Measurements from ENCODE around the gene FKBP2. TPM values are rescaled to one million over a fixed set of nuclear protein-coding genes. Genes with fewer than 3 reads are reported as not detected.

Gene FKBP2
- total RNA-seq, 1 experiment from 2014 or later, result 57.2 TPM

DNA sequence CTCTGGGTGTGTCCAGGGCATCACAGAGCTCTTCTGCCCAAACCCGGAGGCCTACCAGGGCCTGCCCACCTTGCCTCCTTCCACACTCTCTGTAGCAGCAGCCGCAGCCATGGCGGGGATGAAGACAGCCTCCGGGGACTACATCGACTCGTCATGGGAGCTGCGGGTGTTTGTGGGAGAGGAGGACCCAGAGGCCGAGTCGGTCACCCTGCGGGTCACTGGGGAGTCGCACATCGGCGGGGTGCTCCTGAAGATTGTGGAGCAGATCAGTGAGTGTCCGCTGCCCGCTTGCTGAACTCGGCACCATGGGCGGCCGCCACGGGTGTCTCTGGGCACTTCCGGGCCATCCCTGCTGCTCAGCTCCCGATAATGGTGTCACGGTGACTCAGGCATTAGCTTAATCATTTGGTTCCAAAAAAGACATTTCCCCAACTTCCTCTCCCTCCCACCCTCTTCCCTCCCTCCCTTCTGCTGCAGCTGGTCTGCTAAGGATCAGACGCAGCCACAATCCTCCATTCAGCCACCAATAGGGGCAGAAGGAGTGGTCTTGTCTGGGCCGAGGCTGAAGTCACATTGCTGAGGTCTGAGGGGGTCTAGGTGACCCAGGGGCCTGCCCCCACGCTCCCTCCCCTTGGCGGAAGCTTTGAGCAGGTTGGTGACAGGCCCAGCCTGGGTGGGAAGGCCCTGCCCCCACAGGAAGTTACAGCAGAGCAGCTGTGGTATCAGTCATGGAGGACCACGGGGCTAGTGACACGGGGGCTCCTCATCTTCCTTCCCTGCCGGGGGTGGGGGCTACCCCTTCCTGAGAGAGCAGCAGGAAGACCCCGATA, 33.4 kb upstream of the FKBP2 start:
- Mint-ChIP-seq H3K4me1 (peaks cover 6% of the 10 kb centered on the region), H3K9me3 (no peaks in the 10 kb centered on the region), H3K27me3 (ENCODE audit: low read depth) (no peaks in the 10 kb centered on the region), H3K4me3 (no peak overlapping the region), H3K36me3 (peaks cover 25% of the 10 kb centered on the region), H3K27ac (no peak overlapping the region)
- ATAC-seq, result no peak
- DNase-seq (ENCODE audit: low spot score), result no peak
- ChIA-PET POLR2A (interaction anchor here (1.5 kb wide), 1 partner anchor 12 kb away, joined by 4 read pairs; no protein-coding TSS in a partner anchor), CTCF (interaction anchor here (0.6 to 5.4 kb wide), 10 partner anchors 9 to 556 kb away, joined by 3 to 76 read pairs (median 5); partner anchors contain the start of genes FLRT1, NUDT22, PLCB3 and STIP1)
- TF ChIP-seq, protein P1, sequence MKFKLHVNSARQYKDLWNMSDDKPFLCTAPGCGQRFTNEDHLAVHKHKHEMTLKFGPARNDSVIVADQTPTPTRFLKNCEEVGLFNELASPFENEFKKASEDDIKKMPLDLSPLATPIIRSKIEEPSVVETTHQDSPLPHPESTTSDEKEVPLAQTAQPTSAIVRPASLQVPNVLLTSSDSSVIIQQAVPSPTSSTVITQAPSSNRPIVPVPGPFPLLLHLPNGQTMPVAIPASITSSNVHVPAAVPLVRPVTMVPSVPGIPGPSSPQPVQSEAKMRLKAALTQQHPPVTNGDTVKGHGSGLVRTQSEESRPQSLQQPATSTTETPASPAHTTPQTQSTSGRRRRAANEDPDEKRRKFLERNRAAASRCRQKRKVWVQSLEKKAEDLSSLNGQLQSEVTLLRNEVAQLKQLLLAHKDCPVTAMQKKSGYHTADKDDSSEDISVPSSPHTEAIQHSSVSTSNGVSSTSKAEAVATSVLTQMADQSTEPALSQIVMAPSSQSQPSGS (CRISPR knock-in tag; IDR thresholded peaks at IDR 0.05; ENCODE audit: borderline replicate concordance, low read depth), result no peak

DNA sequence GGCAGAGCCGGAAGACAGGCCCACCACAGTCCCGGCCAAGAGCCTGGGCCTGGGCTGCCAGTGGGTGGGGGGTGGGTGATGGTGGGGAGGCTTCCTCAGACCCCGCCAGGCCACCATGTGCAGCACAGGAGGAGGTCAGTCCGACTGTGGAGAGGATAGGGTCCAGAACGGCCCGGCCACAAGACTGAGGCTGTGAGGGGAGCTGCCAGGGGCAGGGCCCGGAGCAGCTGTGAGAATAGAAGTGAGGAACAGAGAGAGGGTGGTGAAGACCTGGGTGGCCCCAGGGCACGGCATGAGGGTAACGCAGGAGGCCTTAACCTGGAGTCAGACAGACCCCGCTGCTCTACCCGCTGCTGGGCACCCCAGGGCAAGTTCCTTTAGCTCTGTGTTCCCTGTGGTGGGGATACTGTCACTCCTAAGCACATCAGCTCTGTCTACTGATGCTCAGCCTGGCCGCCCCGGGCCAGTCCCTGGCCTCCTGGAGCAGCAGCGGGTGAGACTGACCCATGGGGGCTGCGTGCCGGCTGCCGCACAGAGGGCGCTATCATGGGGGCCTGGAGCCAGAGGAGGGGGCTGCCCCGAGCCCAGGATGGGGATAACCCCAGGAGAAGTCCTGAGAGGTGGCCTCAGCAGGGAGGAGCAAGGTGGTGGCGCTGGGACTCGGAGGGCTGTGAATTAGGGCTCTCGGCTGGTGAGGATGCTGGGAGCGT, 32.7 kb upstream of the FKBP2 start:
- Mint-ChIP-seq H3K9me3 (no peaks in the 10 kb centered on the region), H3K36me3 (peaks cover 18% of the 10 kb centered on the region), H3K27me3 (ENCODE audit: low read depth) (no peaks in the 10 kb centered on the region), H3K27ac (no peak overlapping the region), H3K4me1 (peaks cover 6% of the 10 kb centered on the region), H3K4me3 (no peak overlapping the region)
- POLR2A ChIA-PET, result interaction anchor here (1.5 kb wide), 1 partner anchor 11 kb away, joined by 4 read pairs; no protein-coding TSS in a partner anchor
- ATAC-seq (no peak), DNase-seq (ENCODE audit: low spot score) (no peak)
- TF ChIP-seq ZNF121 (CRISPR knock-in tag; IDR thresholded peaks at IDR 0.05) (no peak), JAZF1 (CRISPR knock-in tag; IDR thresholded peaks at IDR 0.05) (no peak), TEAD1 (CRISPR knock-in tag; IDR thresholded peaks at IDR 0.05) (no peak), EMX1 (CRISPR knock-in tag; IDR thresholded peaks at IDR 0.05) (no peak), ZNF219 (CRISPR knock-in tag; IDR thresholded peaks at IDR 0.05; ENCODE audit: borderline replicate concordance) (no peak), FOXK1 (CRISPR knock-in tag; IDR thresholded peaks at IDR 0.05) (no peak), SMAD4 (CRISPR knock-in tag; IDR thresholded peaks at IDR 0.05) (no peak), NR3C1 (CRISPR knock-in tag; conservative IDR thresholded peaks at IDR 0.05; ENCODE audit: low read depth) (no peak), CREM (CRISPR knock-in tag; IDR thresholded peaks at IDR 0.05) (no peak)
- TF ChIP-seq, protein P2, sequence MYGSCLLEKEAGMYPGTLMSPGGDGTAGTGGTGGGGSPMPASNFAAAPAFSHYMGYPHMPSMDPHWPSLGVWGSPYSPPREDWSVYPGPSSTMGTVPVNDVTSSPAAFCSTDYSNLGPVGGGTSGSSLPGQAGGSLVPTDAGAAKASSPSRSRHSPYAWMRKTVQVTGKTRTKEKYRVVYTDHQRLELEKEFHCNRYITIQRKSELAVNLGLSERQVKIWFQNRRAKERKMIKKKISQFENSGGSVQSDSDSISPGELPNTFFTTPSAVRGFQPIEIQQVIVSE (CRISPR knock-in tag; IDR thresholded peaks at IDR 0.05; ENCODE audit: borderline replicate concordance), result no peak
- TF ChIP-seq, protein P3, sequence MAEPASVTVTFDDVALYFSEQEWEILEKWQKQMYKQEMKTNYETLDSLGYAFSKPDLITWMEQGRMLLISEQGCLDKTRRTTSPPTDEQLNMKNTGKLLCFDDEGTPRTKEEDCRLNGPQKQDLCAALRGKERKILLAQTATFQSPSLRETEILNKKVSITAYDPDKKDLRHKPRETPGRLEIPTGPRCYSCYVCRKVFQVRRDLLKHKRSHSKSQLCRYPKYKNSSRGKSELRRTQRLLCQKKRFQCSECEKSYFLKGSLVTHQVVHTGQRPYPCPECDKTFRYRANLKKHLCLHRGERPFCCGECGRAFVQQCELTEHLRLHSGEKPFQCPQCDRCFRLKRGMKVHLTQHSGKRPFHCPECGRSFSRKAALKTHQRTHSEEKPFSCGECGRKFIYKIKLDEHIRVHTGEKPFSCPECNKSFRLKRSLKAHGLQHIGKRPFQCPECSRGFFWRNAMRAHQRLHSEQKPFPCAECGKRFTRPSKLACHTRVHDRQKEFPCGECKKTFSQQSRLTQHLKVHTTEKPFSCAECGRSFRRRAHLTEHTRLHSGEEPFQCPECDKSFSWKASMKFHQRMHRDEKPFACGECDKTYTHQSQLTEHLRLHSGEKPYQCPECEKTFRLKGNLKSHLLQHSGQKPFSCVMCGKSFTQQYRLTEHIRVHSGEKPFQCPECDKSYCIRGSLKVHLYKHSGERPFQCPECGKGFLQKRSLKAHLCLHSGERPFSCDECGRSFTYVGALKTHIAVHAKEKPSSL (CRISPR knock-in tag; conservative IDR thresholded peaks at IDR 0.05), result no peak
- TF ChIP-seq, protein P4, sequence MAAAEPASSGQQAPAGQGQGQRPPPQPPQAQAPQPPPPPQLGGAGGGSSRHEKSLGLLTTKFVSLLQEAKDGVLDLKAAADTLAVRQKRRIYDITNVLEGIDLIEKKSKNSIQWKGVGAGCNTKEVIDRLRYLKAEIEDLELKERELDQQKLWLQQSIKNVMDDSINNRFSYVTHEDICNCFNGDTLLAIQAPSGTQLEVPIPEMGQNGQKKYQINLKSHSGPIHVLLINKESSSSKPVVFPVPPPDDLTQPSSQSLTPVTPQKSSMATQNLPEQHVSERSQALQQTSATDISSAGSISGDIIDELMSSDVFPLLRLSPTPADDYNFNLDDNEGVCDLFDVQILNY (CRISPR knock-in tag; IDR thresholded peaks at IDR 0.05), result no peak
- TF ChIP-seq, protein P1 (CRISPR knock-in tag; IDR thresholded peaks at IDR 0.05; ENCODE audit: borderline replicate concordance, low read depth), result no peak
- TF ChIP-seq, protein P5, sequence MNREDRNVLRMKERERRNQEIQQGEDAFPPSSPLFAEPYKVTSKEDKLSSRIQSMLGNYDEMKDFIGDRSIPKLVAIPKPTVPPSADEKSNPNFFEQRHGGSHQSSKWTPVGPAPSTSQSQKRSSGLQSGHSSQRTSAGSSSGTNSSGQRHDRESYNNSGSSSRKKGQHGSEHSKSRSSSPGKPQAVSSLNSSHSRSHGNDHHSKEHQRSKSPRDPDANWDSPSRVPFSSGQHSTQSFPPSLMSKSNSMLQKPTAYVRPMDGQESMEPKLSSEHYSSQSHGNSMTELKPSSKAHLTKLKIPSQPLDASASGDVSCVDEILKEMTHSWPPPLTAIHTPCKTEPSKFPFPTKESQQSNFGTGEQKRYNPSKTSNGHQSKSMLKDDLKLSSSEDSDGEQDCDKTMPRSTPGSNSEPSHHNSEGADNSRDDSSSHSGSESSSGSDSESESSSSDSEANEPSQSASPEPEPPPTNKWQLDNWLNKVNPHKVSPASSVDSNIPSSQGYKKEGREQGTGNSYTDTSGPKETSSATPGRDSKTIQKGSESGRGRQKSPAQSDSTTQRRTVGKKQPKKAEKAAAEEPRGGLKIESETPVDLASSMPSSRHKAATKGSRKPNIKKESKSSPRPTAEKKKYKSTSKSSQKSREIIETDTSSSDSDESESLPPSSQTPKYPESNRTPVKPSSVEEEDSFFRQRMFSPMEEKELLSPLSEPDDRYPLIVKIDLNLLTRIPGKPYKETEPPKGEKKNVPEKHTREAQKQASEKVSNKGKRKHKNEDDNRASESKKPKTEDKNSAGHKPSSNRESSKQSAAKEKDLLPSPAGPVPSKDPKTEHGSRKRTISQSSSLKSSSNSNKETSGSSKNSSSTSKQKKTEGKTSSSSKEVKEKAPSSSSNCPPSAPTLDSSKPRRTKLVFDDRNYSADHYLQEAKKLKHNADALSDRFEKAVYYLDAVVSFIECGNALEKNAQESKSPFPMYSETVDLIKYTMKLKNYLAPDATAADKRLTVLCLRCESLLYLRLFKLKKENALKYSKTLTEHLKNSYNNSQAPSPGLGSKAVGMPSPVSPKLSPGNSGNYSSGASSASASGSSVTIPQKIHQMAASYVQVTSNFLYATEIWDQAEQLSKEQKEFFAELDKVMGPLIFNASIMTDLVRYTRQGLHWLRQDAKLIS (CRISPR knock-in tag; IDR thresholded peaks at IDR 0.05; ENCODE audit: borderline replicate concordance), result no peak
- TF ChIP-seq, protein P6, sequence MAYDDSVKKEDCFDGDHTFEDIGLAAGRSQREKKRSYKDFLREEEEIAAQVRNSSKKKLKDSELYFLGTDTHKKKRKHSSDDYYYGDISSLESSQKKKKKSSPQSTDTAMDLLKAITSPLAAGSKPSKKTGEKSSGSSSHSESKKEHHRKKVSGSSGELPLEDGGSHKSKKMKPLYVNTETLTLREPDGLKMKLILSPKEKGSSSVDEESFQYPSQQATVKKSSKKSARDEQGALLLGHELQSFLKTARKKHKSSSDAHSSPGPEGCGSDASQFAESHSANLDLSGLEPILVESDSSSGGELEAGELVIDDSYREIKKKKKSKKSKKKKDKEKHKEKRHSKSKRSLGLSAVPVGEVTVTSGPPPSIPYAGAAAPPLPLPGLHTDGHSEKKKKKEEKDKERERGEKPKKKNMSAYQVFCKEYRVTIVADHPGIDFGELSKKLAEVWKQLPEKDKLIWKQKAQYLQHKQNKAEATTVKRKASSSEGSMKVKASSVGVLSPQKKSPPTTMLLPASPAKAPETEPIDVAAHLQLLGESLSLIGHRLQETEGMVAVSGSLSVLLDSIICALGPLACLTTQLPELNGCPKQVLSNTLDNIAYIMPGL (CRISPR knock-in tag; IDR thresholded peaks at IDR 0.05), result no peak
- TF ChIP-seq, protein P7, sequence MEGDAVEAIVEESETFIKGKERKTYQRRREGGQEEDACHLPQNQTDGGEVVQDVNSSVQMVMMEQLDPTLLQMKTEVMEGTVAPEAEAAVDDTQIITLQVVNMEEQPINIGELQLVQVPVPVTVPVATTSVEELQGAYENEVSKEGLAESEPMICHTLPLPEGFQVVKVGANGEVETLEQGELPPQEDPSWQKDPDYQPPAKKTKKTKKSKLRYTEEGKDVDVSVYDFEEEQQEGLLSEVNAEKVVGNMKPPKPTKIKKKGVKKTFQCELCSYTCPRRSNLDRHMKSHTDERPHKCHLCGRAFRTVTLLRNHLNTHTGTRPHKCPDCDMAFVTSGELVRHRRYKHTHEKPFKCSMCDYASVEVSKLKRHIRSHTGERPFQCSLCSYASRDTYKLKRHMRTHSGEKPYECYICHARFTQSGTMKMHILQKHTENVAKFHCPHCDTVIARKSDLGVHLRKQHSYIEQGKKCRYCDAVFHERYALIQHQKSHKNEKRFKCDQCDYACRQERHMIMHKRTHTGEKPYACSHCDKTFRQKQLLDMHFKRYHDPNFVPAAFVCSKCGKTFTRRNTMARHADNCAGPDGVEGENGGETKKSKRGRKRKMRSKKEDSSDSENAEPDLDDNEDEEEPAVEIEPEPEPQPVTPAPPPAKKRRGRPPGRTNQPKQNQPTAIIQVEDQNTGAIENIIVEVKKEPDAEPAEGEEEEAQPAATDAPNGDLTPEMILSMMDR (IDR thresholded peaks at IDR 0.05), result no peak
- CTCF ChIA-PET, result interaction anchor here (0.6 to 5.4 kb wide), 8 partner anchors 9 to 555 kb away, joined by 3 to 76 read pairs (median 7); partner anchors contain the start of genes FLRT1 and PLCB3

All from WTC11 (cell line).